WERI-Rb-1 (cell line): ENCODE results near the gene RBMXL3.

Experiments used
- DNase-seq: peaks from one replicate; pipeline ENCODE4 v3.0.0-alpha.2; 2020
- H3K27ac ChIP-seq: fragments of 250-450 bp; sonication (Bioruptor Pico); 2 replicates; pipeline ENCODE4 v1.5.1; 2020; ENCODE audit warnings: mild to moderate bottlenecking, moderate library complexity
- H3K27me3 ChIP-seq: fragments of 250-450 bp; sonication (Bioruptor Pico); 2 replicates; pipeline ENCODE4 v1.5.1; 2021; ENCODE audit warnings: mild to moderate bottlenecking, low read depth, moderate library complexity; ENCODE audit not compliant: insufficient read depth, severe bottlenecking
- H3K36me3 ChIP-seq: fragments of 250-450 bp; sonication (Bioruptor Pico); 2 replicates; pipeline ENCODE4 v1.5.1; 2020; ENCODE audit warnings: mild to moderate bottlenecking, moderate library complexity
- H3K4me3 ChIP-seq: 2 replicates; pipeline ENCODE4 v1.5.1; 2011; ENCODE audit warnings: low read depth, mild to moderate bottlenecking, control low read depth, low read length
- H3K9me3 ChIP-seq: fragments of 250-450 bp; sonication (Bioruptor Pico); 2 replicates; pipeline ENCODE4 v1.5.1; 2021; ENCODE audit warnings: mild to moderate bottlenecking, moderate library complexity; ENCODE audit not compliant: severe bottlenecking
- TF ChIP-seq, protein P1 (sequence below): IDR thresholded peaks from 2 replicates; pipeline ENCODE4 v1.5.1; 2011; ENCODE audit warnings: low read depth, mild to moderate bottlenecking, control low read depth, inconsistent platforms, low read length

RBMXL3 gene

DNA sequence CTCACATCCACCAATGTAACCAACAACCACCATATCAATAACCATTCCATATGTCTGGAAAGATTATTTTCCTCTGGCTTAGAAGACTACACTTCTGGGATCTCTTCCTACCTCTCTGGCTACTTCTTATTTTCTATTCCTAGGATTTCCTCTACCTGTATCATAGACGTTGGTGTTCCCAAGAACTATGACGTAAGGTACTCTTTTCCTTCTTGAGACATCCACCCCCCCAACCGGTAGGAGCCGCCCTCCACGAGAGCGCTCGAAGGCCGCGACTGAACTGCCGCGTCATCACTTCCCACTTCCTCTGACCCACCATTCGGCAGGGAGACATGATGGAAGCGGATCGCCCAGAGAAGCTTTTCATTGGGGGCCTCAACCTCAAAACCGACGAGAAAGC lies at the start of gene RBMXL3:
TSS of gene RBMXL3 (plus strand) at position 301 of the 400 bp plus-strand sequence. CDS start at position 333, 32 bp downstream.
- no peak within 1 kb of the TSS for H3K27ac ChIP-seq
- no peak for DNase-seq
- H3K9me3 ChIP-seq = peaks cover 8% of the 10 kb centered on the region
- peaks cover 22% of the 10 kb centered on the region for H3K27me3 ChIP-seq
- H3K4me3 ChIP-seq = no peak within 1 kb of the TSS
- H3K36me3 ChIP-seq = no peaks in the 10 kb centered on the region
- TF ChIP-seq, protein P1, sequence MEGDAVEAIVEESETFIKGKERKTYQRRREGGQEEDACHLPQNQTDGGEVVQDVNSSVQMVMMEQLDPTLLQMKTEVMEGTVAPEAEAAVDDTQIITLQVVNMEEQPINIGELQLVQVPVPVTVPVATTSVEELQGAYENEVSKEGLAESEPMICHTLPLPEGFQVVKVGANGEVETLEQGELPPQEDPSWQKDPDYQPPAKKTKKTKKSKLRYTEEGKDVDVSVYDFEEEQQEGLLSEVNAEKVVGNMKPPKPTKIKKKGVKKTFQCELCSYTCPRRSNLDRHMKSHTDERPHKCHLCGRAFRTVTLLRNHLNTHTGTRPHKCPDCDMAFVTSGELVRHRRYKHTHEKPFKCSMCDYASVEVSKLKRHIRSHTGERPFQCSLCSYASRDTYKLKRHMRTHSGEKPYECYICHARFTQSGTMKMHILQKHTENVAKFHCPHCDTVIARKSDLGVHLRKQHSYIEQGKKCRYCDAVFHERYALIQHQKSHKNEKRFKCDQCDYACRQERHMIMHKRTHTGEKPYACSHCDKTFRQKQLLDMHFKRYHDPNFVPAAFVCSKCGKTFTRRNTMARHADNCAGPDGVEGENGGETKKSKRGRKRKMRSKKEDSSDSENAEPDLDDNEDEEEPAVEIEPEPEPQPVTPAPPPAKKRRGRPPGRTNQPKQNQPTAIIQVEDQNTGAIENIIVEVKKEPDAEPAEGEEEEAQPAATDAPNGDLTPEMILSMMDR = no peak

DNA sequence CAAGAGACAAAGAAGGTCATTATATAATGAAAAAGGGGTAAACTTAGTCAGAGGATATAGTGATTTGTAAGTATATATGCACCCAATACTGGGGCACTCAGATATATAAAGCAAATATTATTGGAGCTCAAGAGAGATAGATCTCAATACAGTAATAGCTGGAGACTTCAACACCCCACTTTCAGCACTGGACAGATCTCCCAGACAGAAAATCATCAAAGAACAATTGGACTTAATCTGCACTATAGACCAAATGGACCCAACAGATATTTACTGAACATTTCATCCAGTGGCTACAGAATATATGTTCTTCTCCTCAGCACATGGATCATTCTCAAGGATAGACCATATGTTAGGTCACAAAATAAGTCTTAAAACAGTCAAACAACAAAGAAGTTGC lies 47.2 kb upstream of the RBMXL3 start:
- TF ChIP-seq, protein P1 = no peak
- Histone ChIP-seq H3K36me3 (peaks cover 12% of the 10 kb centered on the region), H3K27me3 (no peaks in the 10 kb centered on the region)

GRCh38 chrX:115147220-115147619 lies 42.0 kb upstream of the RBMXL3 start:
- Histone ChIP-seq H3K27me3 (no peaks in the 10 kb centered on the region), H3K27ac (no peak overlapping the region), H3K4me3 (no peak overlapping the region), H3K36me3 (peaks cover 8% of the 10 kb centered on the region), H3K9me3 (peaks cover 4% of the 10 kb centered on the region)
- TF ChIP-seq, protein P1 = no peak
- no peak for DNase-seq

More for the DNA sequence above, 47.2 kb upstream of the RBMXL3 start:
- peaks cover 4% of the 10 kb centered on the region for H3K9me3 ChIP-seq
- DNase-seq = no peak
- H3K27ac ChIP-seq = no peak overlapping the region
- H3K4me3 ChIP-seq = no peak overlapping the region

DNA sequence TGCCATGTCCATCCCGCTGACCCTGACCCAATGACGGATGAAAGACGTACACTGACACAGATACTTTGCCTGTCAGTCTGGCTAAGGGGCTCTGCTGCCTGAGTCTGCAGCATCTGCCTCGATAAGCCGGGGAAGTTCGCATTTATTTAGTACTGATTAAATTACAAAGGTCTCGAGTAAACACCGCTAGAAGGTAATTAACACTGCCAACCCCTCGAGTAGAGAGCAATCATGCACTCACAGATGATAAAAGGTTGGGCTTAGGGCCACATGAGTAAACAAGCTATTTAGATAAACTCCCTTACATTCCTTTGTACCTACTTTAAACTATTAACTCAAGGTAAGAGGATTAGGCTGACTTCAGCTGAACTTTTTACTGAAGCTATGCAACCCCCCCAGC lies 16.0 kb upstream of the RBMXL3 start:
- no peak overlapping the region for H3K4me3 ChIP-seq
- H3K27ac ChIP-seq = no peak overlapping the region
- H3K36me3 ChIP-seq = no peaks in the 10 kb centered on the region; the same call in 1 of the 2 replicates
- H3K9me3 ChIP-seq = no peaks in the 10 kb centered on the region
- TF ChIP-seq, protein P1 = no peak
- H3K27me3 ChIP-seq = no peaks in the 10 kb centered on the region
- no peak for DNase-seq

DNA sequence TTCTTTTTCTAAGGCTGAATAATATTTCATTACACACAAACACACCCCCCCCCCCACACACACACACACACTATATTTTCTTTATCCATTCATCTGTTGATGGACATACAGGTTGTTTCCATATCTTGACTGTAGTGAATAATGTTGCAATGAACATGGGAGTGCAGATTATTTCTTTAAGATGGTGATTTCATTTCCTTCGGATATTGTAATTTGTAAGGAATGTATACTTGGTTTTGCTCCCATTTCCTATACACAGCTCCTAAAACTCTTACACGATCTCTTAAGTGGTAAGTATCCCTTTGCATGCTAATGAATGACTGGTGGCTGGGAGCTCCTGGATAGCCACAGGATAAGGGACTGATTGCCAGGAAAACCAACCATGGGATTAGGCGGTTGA lies 14.7 kb upstream of the RBMXL3 start:
- Histone ChIP-seq H3K27me3 (no peaks in the 10 kb centered on the region), H3K4me3 (no peak overlapping the region), H3K9me3 (no peaks in the 10 kb centered on the region), H3K36me3 (peaks cover 4% of the 10 kb centered on the region; the same call in 1 of the 2 replicates), H3K27ac (no peak overlapping the region)
- no peak for DNase-seq
- TF ChIP-seq, protein P1 = no peak

- peaks cover 2% of the 10 kb centered on the region for H3K27me3 ChIP-seq
- H3K9me3 ChIP-seq = no peaks in the 10 kb centered on the region
- DNase-seq = no peak
- H3K27ac ChIP-seq = no peak overlapping the region
- no peak overlapping the region for H3K4me3 ChIP-seq
- peaks cover 5% of the 10 kb centered on the region; the same call in 1 of the 2 replicates for H3K36me3 ChIP-seq
- TF ChIP-seq, protein P1 = no peak
These were observed 11.3 kb upstream of the RBMXL3 start for GRCh38 chrX:115177932-115178331.
